WI38 (cell line): ENCODE results near the gene NAV2.

Experiments used
- H3K4me3 ChIP-seq: 2 replicates; pipeline ENCODE4 v1.5.1; 2011; ENCODE audit warnings: low read depth, mild to moderate bottlenecking, control low read depth, low read length
- TF ChIP-seq, protein P1 (sequence below): IDR thresholded peaks from 2 replicates; pipeline ENCODE4 v1.5.1; 2012; ENCODE audit warnings: low read depth, mild to moderate bottlenecking, control low read depth, low read length

NAV2 gene

DNA sequence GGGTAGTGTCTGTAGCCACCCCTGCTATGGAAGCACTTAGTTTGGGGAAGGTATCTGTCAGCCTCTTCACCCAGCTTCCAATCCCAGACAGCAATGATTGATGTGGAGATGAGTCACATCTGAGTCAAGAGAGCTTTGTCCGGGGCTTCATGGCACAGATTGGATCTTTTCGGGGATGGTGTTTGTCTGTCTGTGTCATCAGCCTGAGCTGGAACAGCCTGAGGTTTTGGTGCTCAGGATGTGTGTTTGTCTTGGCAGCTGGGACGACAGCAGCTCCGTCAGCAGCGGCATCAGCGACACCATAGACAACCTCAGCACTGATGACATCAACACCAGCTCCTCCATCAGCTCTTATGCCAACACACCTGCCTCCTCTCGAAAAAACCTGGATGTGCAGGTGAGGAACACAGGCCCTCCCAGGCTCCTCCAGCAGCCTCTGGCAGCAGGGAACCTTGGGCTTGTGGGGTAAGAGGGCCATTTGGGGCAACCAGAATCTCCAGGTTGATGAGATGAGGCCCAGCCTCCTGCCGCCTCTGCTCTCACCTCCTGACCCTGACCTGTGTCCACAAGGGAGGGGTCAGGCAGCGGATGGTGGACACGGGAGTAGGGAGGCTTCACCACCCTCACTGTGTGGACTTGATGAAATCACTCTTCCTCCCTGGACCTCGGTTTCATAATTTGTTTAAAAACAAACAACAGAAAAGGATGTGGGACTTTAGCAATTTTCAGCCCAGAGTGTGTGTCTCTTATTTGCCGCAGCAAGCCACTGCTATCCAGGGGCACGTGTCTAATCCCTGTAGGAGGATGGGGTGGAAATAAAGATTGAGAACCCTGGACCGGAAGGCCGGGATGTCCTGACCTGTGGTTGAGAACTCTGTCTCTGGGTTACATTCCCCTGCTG, 323.3 kb downstream of the NAV2 start:
- TF ChIP-seq, protein P1, sequence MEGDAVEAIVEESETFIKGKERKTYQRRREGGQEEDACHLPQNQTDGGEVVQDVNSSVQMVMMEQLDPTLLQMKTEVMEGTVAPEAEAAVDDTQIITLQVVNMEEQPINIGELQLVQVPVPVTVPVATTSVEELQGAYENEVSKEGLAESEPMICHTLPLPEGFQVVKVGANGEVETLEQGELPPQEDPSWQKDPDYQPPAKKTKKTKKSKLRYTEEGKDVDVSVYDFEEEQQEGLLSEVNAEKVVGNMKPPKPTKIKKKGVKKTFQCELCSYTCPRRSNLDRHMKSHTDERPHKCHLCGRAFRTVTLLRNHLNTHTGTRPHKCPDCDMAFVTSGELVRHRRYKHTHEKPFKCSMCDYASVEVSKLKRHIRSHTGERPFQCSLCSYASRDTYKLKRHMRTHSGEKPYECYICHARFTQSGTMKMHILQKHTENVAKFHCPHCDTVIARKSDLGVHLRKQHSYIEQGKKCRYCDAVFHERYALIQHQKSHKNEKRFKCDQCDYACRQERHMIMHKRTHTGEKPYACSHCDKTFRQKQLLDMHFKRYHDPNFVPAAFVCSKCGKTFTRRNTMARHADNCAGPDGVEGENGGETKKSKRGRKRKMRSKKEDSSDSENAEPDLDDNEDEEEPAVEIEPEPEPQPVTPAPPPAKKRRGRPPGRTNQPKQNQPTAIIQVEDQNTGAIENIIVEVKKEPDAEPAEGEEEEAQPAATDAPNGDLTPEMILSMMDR: no peak
- H3K4me3 ChIP-seq: no peak overlapping the region

DNA sequence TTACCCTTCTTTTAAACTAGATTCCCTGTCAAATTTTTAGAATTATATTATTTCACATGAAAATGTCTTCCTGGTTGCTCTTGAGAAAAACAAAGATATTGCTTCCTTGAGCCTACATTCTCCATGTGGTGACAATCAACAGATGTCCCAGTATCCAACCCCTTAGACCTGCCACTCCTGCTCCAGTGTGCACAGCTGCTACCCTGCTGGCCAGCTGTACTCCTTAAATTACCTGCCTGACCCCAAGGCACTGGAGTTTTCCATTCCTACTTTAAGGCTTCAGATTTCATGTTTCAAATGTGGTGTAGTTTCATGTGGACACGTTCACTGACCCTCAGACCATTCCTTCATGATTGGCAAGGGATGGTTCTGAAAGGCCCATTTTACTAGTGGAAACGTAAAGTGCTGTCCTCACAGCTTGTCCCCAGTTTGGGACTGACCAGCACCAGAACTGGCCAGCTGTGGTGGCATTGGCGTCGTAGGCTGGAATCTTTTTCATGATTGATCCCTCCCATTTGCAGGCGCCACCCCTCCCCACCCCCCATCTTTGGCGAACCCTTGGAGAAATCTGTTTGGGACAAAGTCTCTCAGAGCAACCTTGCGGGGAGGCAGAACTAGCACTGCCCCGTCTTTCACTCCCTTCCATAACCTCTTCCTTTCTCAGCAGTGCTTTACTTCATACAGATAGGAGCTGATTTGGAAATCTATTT, 324.1 kb downstream of the NAV2 start:
- TF ChIP-seq, protein P1: no peak
- H3K4me3 ChIP-seq: no peak overlapping the region

DNA sequence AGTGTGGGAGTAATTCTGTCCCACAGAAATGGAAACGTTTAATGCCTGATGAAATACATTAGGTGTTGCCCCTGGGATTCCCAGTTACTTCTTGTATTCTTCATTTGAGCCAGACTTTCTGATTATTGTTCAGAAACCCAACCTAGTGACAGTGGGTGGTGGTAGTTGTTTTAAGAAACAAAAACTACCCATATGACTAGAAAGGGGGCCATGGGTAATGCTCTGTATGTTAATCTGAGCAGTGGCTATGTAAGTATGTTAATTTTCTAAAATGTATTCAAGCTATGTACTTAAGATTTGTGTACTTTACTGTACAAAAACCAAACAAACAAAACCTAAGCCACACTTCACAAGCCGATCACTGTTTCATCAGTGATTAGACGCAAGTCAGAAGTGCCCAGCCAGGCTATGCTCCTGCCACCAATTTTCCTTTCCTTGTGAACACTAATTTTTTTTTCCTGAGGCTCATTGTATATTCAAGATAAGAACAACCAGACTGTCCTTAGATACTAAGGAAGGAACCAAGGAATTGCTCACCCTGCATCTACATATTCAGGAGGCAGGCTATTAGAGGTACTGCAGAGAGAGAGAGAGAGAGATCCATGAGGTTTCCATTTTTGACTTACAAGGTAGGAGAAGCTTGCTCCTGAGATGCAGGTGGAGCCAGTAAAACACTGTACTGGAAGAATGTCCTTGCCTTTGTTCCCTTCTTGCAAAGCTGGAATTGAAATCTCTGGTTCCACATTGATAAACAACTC, 324.9 kb downstream of the NAV2 start:
- TF ChIP-seq, protein P1: no peak
- no peak overlapping the region for H3K4me3 ChIP-seq

DNA sequence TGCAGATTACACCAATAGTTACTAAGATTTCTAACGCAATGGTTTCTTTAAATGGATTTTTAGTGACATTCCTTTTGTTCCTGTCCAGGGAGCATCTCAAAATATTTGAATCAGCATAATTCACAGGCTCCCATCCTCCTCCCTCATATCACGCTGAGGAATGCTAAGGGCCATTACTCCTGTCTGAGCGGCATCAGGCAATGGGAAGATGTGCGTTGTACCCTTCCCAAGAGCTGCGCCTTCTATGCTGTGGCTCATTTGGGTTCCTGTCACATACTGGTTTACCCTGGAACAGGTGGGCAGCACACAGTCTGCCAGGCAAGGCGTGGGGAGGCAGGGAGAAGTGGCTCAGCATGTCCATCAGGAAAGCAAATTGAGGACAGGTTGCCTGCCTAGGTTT, 325.8 kb downstream of the NAV2 start:
- H3K4me3 ChIP-seq: no peak overlapping the region
- TF ChIP-seq, protein P1: no peak

DNA sequence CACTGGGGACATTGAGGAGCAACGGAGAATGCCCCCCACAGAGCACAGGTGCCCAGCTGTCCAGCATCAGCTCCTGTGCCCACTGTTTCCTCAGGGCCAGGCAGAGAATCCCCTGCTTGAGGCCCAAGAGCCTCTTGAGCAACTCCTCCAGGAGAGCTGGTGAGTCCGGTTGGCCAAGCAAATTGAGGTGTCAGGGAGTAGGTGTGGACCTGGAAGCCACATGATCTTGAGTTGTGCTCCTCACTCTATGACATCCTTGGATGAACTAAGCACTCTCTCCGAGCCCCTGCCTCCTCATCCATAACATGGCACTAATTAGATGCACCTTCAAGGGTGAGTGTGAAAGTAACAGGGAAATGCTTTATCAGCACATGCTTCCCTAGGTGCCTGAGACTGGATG, 326.3 kb downstream of the NAV2 start:
- TF ChIP-seq, protein P1: no peak
- no peak overlapping the region for H3K4me3 ChIP-seq

DNA sequence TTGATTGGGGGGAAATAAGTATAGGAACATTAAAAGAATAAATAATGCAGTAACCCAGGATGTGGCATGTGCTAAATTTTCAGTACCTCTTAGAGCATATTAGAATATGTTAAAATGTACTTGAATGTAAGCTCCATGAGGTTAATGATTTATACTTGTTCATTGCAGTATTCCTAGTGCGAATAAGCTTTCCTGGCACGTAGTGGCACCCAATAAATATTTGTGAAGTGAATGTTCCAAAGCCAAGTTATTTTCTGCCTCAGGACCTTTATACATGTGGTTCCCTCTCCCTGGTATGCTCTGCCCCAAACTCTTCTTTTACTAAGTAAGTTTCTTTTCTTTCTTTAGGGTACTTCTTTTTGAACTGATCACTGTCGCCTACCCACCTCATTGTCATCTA, 328.9 kb downstream of the NAV2 start:
- H3K4me3 ChIP-seq: no peak overlapping the region
- TF ChIP-seq, protein P1: no peak
